NOMO-1 treated with dmso at 0.1 percent for 144 hours (cell line): ENCODE results near the gene APOBEC3B.
"Not testable (repeated sequence)": the region's sequence is repeated elsewhere in the genome, so short reads cannot be mapped to it uniquely, and the experiment has no call there.

Source experiments
- DNase-seq: peaks from one replicate; lab custom pipeline; 2025; ENCODE audit not compliant: unreplicated experiment; lab: John Stamatoyannopoulos, UW

APOBEC3B gene

DNA sequence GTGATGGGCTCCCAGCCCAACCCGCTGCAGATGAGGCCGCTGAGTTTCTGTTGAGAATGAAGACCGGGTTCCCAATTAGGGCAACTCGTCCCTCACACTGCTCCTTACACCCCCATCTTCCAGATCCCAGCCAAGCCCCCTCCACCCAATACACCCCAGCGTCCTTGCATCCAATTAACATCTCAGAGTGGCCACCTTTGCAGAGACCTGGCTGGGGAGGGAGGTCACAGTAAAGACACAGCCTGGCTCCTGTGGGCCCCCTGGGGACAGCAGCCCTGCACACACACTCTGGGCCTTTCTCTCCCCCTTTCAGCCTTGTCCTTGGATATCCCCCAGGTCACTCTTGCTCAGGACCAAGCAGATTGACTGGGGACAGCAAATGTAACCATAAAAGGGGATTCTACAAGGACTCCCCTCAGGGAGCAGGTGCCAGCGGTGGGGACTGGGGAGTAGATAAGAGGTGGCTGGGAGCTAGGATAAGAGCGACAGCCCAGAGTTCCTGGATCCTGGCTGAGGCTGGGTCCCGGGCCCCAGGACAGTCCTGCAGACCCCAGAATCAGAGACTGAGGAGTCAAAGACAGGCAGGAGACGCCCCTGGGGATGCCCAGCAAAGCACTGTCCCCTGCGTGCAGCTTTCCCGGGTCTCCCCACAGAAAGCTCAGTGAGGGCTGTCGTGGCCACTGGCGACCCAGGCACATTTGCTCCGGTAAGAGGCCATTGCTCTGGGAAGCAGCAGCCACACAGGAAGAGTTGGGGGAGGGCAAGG, 16.4 kb upstream of the APOBEC3B start:
- DNase-seq = no peak

DNA sequence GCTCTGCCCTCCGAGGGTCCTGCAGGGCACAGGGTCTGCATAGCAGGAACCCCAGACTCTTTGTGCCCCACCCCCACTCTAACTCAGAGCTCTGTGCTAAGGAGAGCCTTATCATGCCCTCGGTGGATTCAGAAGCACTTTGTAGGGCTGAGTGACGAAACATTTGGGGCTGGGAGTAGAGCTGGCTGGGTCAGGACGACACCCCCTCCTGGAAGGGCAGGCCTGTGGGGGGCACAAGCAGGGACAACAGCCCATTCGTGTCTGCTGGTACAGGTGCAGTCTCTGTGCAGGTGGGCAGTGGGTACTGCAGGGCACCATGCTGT, 15.8 kb upstream of the APOBEC3B start:
- no peak for DNase-seq

DNA sequence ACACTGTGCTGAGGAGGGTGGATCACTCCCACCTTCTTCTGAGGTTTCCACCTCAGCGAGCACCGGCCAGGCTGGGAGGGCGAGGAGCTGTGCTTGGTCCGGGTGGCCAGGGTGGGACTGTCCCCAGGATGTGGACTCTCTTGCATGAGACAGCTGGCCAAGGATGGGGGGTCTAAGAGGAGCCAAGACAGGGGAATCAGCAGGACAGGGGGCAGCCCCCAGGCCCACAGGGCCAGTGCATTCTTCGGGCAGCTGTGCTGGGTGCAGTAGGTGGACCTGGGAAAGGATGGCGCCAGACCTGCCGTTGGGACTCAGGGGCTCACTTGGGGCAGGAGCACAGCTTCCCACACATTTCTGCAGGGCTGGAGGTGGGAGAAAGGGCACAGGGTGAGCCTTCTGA, 15.2 kb upstream of the APOBEC3B start:
- no peak for DNase-seq

DNA sequence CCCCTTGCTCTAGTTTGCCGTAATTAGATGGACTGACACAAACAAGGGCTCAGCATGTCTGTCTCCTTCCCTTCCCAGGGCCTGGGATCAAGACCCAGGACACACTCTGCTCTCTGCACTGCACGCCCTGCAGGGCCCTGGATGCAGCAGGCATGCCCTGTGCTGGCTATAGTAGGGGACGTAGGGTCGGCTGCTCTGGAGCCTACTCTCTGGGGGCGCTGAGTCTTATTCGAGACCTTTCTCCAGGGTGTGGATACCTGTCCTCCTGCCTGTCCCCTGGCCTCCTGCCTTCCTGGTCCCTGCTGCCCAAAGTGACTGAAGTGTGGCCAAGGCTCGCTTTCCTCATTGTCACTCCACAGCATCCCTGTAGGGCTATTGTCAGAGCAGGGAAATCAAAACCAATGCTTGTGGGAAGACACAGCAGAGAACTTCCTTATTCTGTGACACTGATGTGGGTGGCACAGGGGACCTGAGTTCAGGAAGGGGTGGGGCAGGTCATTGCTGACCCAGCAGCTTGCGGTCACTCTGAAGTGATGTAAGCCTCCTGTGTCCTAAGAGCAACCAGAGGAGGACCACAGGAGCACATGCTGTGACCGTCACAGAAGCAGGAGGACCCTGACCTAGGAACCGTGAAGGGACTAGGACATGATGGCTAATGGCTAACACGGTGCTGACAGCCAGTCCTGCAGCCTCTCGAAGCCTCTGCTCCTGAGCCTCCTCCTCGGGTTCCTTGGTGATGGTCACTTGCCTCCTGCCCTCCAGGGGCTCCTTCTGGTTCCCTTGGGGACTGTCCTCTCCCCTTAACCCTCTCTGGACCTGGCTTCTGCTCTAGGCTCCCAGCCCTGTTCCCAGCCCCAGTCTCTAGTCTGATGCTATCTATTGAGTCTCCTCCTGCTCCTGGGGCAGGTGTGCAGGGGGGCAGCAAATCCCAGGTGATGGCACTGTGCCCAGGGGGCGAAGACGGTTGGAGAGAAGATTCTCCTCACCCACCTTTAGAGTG, 14.4 kb upstream of the APOBEC3B start:
- peak; percentile 81 for DNase-seq

DNA sequence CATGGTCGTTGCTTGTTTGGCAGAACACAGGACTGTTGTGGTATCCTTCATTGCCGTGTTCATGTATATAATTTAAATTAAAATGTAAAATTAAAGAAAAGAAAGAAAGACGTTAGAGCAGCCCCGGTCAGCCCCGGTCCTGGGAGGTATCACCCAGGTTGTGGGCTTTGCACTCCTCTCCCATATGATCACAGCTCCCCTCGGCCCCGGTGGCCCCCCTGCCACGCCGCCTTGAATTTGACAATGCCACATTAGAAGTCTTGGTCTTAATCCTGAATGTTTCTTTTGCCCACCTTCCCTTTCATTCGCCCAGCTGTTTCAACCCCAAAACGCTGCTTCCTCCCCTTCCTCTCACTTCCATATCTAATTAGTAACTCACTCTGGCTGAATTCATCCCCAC, 13.3 kb upstream of the APOBEC3B start:
- no peak for DNase-seq

DNA sequence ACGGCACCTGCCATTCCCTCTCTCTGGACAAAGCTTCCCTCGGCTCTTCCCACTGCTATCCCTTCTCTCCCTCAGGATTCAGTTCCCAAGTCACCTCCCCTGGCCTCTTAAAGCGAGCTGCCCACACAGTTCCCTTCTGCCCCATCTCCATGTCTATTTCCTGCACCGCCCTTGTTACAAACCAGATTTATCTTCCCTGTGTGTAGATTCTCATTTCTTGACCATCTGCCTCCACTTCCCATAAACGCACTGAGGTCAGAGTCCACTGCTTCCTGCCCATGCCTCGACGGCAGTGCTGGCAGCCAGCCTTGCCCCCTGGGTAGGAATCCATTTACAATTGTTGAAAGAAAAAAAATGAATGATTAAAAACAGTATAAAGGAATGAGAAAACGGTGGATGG, 11.6 kb upstream of the APOBEC3B start:
- no peak for DNase-seq

DNA sequence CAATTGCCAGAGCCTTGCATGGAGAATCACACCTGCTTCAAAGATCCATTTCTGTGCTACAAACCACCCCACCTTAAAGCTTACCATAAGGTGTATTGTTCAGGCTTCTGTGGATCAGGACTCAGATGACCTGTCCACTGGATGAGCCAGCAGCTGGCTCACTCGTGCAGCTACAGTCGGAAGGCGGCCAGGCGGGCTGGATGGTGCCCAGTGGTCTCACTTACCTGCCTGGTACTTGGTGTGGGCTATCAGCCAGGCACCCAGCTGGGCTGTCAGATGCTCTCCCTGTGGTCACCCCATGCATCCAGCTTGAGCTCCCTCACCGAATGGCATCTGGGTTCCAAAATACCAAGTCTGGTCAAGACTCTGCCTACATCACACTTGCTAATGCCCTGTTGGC, 10.9 kb upstream of the APOBEC3B start:
- no peak for DNase-seq

DNA sequence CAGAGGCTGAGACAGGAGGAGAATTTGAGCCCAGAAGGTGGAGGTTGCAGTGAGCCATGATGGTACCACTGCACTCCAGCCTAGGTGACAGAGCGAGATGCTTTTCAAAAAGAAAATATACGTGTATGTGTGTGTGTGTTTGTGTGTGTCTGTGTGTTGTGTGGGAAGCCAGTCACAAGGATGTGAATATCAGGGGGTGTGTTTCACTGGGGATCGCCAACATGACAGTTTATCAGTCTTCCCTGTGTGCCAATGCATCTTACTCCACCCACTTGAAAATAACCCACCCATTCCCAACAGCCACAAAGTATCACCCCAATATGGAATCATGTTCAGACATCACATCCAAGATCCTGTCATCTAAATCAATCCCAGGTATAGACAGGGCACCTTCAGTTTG, 10.4 kb upstream of the APOBEC3B start:
- DNase-seq = no peak

DNA sequence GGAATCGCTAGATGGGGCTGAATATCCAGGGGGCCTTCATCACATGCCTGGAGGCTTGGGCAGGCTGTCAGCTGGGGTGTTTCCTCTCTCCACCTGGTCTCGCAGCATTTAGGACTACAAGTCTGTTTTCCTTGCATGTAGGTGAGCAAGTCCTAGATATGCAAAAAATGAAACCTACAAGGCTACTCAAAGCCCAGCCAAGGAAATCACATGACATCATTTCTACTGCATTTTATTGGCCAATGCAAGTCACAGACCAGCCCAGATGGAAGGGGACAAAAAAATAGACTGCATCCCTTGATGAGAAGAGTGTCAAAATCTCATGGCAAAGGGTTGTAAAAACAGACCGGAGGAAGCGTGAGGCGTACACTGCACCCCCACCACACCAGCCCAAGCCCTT, 9.6 kb upstream of the APOBEC3B start:
- no peak for DNase-seq

DNA sequence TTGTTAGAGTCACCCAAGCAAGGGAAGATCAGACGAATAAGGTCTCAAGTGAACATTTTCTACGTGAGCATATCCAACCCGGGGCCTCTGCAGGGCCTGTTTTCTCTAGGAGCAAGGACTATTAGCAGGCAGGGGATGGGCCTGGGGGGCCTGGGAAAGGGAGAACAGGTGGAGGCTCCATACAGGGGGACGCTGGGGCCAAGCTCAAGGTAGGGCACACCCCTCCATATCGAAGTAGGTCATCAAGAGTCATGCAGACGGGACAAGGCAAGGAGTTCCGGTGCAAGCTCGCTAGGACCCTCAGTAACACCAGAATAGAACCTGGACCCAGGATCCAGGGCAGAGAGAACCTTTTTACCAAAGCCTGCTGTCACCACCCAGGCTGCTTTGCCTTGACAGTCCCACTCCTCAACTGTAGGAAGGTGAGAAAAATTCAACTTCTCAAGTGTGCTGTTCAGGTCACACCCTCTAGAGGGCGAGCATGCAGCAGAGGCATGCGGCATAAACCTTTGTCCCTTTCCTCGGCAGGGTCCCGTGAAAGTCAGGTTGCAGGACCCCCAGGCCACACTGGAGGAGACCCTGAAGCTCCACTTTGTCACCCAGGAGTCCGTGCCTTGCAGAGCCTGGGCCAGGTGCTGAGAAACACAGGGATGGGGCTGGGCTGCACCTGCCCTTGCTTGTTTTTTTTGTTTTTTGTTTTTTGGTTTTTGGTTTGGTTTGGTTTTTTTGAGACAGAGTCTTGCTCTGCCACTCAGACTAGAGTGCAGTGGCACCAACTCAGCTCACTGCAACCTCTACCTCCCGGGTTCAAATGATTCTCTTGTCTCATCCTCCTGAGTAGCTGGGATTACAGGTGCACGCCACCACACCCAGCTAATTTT, 8.6 kb upstream of the APOBEC3B start:
- no peak for DNase-seq

DNA sequence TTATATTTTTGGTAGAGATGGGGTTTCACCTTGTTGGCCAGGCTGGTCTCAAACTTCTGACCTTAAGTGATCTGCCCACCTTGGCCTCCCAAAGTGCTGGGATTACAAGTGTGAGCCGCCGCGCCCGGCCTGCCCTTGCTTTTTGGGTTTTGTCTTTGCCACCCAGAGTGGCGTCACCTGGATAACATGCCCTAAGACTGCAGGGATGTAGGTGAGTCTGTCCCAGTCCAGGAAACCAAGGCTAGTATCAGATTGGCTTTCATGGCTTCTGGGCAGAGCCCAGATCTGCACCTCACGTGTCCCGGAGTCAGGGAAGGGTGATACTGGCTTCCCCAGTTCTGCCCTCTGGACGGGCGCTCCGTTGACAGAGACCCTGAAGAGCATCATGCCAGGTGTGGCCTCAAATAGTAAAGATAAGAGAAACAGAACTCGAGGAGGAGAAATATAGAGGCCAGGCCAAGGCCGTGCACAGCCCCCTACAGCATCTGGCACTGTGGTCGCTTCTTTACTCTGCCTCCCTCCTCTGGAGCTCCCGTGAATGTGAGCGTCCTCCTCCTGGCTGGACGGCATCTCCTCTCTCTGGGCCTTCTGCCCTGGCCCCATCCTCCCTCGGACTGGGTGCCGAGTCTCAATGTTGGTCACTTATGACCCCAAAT, 7.8 kb upstream of the APOBEC3B start:
- no peak for DNase-seq

DNA sequence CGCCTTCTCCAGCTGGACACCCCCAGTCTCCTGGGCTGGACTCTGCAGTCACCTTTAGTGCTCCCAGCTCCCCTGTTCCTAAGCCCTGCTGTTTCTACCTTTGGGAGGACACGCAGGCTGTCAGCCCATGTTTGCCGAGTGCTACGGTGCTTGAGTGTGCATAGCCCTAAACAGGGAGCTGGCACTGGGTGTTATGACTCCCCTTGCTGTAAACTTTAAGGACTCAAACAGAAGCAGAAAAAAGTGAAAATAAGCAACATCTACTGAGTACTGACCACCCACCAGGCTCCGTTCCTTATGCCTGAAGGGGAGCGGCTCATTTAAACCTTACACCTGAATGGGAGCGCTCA, 7.3 kb upstream of the APOBEC3B start:
- DNase-seq = no peak

DNA sequence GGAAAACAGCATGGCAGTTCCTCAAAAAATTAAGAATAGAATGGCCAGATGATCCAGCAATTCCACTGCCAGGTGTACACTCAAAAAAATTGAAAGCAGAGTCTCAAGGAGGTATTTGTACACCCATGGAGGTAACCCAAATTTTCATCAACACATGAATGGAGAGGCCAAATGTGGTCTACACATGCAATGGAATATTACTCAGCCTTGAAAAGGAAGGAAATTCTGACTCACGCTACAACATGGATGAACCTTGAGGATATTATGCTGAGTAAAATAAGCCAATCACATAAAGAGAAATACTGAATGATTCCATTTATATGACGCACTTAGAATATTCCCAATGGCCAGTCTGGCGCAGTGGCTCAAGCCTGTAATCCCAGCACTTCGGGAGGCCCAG, 4.9 kb upstream of the APOBEC3B start:
- DNase-seq = not testable (repeated sequence)

DNA sequence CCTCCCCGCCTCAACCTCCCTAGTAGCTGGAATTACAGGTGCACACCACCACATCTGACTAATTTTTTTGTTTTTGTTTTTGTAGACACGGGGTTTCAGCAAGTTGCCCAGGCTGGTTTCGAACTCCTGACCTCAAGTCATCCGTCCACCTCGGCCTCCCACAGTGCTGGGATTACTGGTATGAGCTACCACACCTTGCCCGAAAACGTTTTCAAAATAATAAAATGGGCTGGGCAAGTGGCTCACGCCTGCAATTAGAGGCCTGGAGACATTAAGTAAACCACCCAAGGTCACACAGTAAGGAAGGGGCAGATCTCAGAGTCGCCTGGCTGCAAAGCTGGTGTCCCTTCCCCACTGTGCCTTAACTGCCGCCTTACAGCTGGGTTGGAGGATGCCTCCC, 1.6 kb upstream of the APOBEC3B start:
- not testable (repeated sequence) for DNase-seq

DNA sequence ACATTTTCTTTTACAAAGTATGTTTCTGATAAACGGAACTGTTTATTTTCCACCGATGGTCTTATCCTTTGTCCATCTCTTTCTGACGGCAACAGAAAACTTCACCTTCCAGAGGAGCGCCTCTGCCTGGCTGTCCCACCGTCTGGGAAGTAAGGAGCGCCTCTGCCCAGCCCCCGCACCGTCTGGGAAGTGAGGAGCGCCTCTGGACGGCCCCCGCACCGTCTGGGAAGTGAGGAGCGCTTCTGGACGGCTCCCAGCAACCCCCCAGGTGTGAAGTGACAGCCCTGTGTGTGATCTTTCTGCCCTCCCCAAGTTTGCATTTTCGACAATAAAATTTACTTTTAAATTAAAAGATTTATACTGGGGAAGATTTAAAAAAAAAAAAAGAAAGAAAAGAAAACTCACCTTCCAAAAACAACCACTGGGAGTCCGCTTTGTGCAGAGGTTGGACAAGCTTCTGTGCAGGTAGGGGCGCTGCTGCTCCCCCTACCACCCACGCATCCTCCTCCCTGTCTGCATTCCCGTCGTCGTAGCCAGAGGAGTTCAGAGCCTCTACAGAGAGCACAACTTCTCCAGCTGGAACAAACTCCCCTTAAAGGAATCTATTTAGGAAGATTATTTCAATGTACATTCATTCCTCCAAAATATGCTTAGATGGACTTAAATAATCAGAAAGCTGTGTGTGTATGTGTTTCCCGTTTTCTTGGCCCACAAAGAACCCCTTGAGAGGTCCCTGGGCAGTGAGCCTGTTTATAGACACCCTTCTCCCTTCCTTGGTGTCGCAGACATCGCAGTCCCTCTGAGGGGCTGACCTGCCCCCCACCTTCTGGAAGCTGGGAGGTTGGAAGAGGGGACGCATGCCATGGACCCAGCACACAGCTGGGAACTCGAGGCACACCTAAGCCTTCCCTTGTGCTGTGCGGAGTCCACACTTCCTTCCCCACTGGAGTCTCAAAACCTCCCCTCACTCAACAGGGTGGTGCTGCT, 849 bp upstream of the APOBEC3B start:
- no peak for DNase-seq

DNA sequence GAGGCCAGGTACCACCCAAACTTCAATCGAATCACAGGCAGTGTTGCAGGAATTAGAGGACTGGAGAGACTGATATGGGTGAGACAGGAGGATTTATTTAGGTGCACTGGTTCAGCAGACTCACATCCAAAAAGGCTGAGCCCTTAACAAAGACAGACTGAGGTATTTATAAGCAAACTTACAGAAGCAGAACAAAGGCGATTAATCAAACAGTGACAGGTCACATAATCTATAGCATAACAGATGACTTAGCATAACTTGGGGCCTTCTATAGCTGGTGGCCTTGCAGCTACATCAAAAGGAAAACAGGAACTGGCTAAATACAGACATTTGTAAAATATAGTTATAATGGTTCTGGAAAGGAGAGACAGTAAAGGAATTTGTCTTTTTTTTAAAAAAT, 2.1 kb downstream of the APOBEC3B start:
- DNase-seq = peak; percentile 43

DNA sequence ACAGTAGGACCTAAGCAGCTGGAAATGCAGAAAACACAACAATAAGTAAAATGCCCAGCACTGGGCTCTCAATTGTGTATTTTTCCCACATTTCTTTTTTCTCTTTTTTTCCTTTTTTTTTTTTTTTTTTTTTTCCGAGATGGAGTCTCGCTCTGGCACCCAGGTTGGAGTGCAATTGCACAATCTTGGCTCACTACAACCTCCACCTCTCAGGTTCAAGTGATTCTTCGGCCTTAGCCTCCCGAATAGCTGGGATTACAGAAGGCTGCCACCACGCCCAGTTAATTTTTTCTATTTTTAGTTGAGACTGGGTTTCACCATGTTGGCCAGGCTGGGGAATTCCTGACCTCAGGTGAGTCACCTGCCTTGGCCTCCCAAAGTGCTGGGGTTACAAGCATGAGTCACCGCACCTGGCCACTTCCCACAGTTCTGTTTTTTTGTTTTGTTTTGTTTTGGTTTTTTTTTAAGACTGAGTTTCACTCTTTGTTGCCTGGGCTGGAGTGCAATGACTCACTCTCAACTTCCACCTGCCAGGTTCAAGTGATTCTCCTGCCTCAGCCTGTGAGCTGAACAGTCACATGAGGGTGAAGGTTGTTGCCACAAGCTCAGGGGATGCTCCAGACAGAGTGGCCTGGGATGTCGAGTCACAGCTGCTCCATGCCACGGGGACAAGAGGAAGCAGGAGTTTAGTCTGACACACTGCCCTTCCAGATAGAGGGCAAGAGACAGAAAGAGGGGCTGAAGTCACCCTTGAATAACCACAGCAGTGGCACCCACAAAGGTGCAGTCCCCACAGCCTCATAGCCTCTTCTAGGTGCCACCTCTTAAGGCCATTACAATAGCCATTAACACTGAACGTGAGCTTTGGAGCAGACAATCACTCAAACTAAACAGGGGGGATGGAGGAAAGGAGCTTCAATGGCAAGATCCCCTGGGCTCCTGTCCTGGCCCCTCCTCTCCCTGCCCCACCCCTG, 2.9 kb downstream of the APOBEC3B start:
- not testable (repeated sequence) for DNase-seq

DNA sequence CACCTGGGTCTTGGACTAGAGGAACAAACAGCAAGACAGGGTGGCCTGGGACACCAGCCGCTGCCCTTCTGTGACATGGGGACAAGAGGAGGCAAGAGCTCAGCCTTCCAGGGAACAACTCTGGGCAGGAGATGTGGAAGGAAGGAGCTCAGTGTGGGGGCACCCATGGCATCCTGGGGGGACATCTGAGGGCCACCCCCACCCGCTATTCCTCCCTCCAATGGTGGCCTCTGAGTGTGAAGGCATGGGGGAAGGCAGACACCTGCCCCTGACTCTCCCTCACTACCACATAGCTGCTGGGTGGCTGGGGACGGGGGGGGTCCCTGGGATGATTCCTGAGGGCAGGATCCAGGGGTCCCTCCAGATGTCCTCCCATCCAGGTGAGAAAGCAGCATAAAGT, 4.5 kb downstream of the APOBEC3B start:
- DNase-seq = no peak
